Measurements from ENCODE around the gene DTX2. TPM values are rescaled to one million over a fixed set of nuclear protein-coding genes. Genes with fewer than 3 reads are reported as not detected.
"Not testable (repeated sequence)": the region's sequence is repeated elsewhere in the genome, so short reads cannot be mapped to it uniquely, and the experiment has no call there.

DTX2 gene
- total and polyA plus RNA-seq, 2 of the 4 experiments (the other 2 are of a cell fraction): 1.8 to 7.7 TPM

- H3K9me3 ChIP-seq (ENCODE audit: control insufficient read depth, insufficient read depth, low read length); H2BK15ac ChIP-seq (ENCODE audit: low read depth, low read length); H4K8ac ChIP-seq (ENCODE audit: low read depth in 2 of 2, low read length in 2 of 2); H2BK5ac ChIP-seq (ENCODE audit: low read depth, low read length, poor library complexity, severe bottlenecking); H3K9me1 ChIP-seq (ENCODE audit: insufficient read depth, low read length); H3K27me3 ChIP-seq (ENCODE audit: control insufficient read depth, insufficient read depth, low read length); ATAC-seq (ENCODE audit: low read depth); H3K4me3 ChIP-seq (ENCODE audit: insufficient read depth, low read depth, low read length); H3K4me2 ChIP-seq (ENCODE audit: low read depth, low read length); H2AFZ ChIP-seq (replicated peaks; ENCODE audit: low read length, poor library complexity); H3K14ac ChIP-seq (replicated peaks; ENCODE audit: low read depth, low read length); H3K18ac ChIP-seq (ENCODE audit: low read depth, low read length); H4K91ac ChIP-seq (ENCODE audit: insufficient read depth, low read depth, low read length); H2BK20ac ChIP-seq (ENCODE audit: low read depth, low read length); CTCF ChIA-PET; H3K79me1 ChIP-seq (ENCODE audit: low read depth in 1 of 2, low read length in 2 of 2); H2BK120ac ChIP-seq (ENCODE audit: low read depth, low read length); H3K4me1 ChIP-seq (ENCODE audit: control insufficient read depth, insufficient read depth, low read length); H4K20me1 ChIP-seq (ENCODE audit: insufficient read depth, low read length); intact Hi-C loops (cut with micrococcal nuclease); H4K5ac ChIP-seq (ENCODE audit: low read depth, low read length); DNase-seq; BruUV-seq (replicated peaks); POLR2A ChIA-PET (ENCODE audit: unreplicated experiment); H3K36me3 ChIP-seq (ENCODE audit: control insufficient read depth, insufficient read depth, low read length); H3K23ac ChIP-seq (ENCODE audit: low read depth, low read length); H2AK5ac ChIP-seq (ENCODE audit: low read depth, low read length); H3K9ac ChIP-seq (ENCODE audit: low read depth, low read length); in situ Hi-C loops (cut with MboI; ENCODE audit: low sequenced_read_pairs); H3K27ac ChIP-seq (ENCODE audit: insufficient read depth, low read length); H3K56ac ChIP-seq (ENCODE audit: extremely low read depth, insufficient read depth, low read length); dilution Hi-C loops (cut with HindIII; ENCODE audit: low sequenced_read_pairs, unreplicated experiment); H3K4ac ChIP-seq (ENCODE audit: low read depth, low read length); H2AK9ac ChIP-seq (replicated peaks; ENCODE audit: low read depth, low read length, poor library complexity): not testable (repeated sequence)
- no CpG with 5 or more reads among the region's 4 CpGs for WGBS, 2 experiments (ENCODE audit: extremely low coverage in 2 of 2, insufficient read length in 1 of 2)
Observed at GRCh38 chr7:76526183-76526582, 64.7 kb downstream of the DTX2 start.

GRCh38 chr7:76531643-76532042, 70.1 kb downstream of the DTX2 start:
- H2AK5ac ChIP-seq (ENCODE audit: low read depth, low read length); H4K20me1 ChIP-seq (ENCODE audit: insufficient read depth, low read length); H3K27ac ChIP-seq (ENCODE audit: insufficient read depth, low read length); H3K36me3 ChIP-seq (ENCODE audit: control insufficient read depth, insufficient read depth, low read length); H3K9me1 ChIP-seq (ENCODE audit: insufficient read depth, low read length); H4K8ac ChIP-seq (ENCODE audit: low read depth in 2 of 2, low read length in 2 of 2); H3K79me1 ChIP-seq (ENCODE audit: low read depth in 1 of 2, low read length in 2 of 2); H4K5ac ChIP-seq (ENCODE audit: low read depth, low read length); H2BK5ac ChIP-seq (ENCODE audit: low read depth, low read length, poor library complexity, severe bottlenecking); CTCF ChIA-PET; H2BK20ac ChIP-seq (ENCODE audit: low read depth, low read length); H3K18ac ChIP-seq (ENCODE audit: low read depth, low read length); DNase-seq; H3K9ac ChIP-seq (ENCODE audit: low read depth, low read length); H2BK15ac ChIP-seq (ENCODE audit: low read depth, low read length); dilution Hi-C loops (cut with HindIII; ENCODE audit: low sequenced_read_pairs, unreplicated experiment); BruUV-seq (replicated peaks); H3K4me2 ChIP-seq (ENCODE audit: low read depth, low read length); POLR2A ChIA-PET (ENCODE audit: unreplicated experiment); H3K9me3 ChIP-seq (ENCODE audit: control insufficient read depth, insufficient read depth, low read length); H3K4me3 ChIP-seq (ENCODE audit: insufficient read depth, low read depth, low read length); H2BK120ac ChIP-seq (ENCODE audit: low read depth, low read length); H3K23ac ChIP-seq (ENCODE audit: low read depth, low read length); H3K4ac ChIP-seq (ENCODE audit: low read depth, low read length); in situ Hi-C loops (cut with MboI; ENCODE audit: low sequenced_read_pairs); H2AFZ ChIP-seq (replicated peaks; ENCODE audit: low read length, poor library complexity); ATAC-seq (ENCODE audit: low read depth); H3K27me3 ChIP-seq (ENCODE audit: control insufficient read depth, insufficient read depth, low read length); H4K91ac ChIP-seq (ENCODE audit: insufficient read depth, low read depth, low read length); H3K14ac ChIP-seq (replicated peaks; ENCODE audit: low read depth, low read length); intact Hi-C loops (cut with micrococcal nuclease); H3K56ac ChIP-seq (ENCODE audit: extremely low read depth, insufficient read depth, low read length); H3K4me1 ChIP-seq (ENCODE audit: control insufficient read depth, insufficient read depth, low read length); H2AK9ac ChIP-seq (replicated peaks; ENCODE audit: low read depth, low read length, poor library complexity): not testable (repeated sequence)
- no CpG with 5 or more reads among the region's 2 CpGs for WGBS, 2 experiments (ENCODE audit: extremely low coverage in 2 of 2, insufficient read length in 1 of 2)

Measured in IMR-90 (cell line).